ENCODE results near the gene OGFR. TPM values are rescaled to one million over a fixed set of nuclear protein-coding genes. Genes with fewer than 3 reads are reported as not detected.

The OGFR gene
- total RNA-seq, 5 donors from 2014 or later (not counting 1 experiment from before 2014, with no cell fraction given), result 46.5 to 91.1 (median 83.0) TPM

DNA sequence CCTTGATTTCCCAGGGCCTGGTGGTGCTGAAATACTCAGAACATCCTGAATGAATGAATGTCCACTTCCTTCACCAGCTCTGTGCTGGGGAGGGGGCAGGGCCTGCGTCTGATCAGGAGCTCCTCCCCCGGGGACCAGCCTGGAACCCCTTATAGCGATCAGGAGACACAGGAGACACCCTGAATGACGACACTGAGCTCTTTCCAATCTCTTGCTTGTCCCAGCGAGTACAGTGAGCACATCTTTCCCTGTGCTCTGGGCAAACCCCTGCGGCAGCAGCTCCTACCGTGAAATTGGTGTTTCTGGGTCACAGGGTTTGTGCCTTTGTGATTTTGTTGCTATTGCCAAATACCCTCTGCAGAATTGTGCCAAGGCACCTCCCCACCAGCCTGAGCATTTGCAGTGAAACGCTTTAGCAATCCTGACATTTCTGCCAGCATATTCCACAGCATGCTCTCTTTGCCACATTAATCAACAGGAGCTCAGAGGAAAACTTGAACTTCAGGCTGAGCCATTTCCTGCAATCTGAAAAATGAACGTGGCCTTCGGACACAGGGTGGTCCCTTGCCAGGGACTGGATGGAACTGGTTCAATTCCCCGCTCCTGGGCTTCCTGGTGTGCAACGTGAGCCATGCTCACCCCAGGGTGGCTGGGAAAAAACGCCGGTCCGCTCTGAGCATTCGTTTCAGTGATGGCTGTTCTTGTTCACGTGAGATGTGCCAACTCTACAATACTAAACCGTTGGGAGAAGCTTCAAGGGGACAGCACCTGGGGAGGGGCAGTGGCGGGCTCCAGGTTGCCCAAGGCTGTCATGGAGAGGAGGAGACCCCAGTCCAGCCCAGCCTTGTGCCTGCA, 31.4 kb upstream of the OGFR start:
- H3K4me1 Mint-ChIP-seq, result peaks cover 45 to 67% (median 64%) of the 10 kb centered on the region in 3 donors
- CTCF ChIA-PET, result no interaction called here
- no peaks in the 10 kb centered on the region for H3K9me3 Mint-ChIP-seq
- ATAC-seq (replicated peaks in 1 of 4), result no peak
- Histone ChIP-seq H3K9me3 (no peaks in the 10 kb centered on the region), H3K36me3 (ENCODE audit: control insufficient read depth in 2 of 2, extremely low read depth in 1 of 2, insufficient read depth in 1 of 2, low read length in 1 of 2) (no peaks in the 10 kb centered on the region), H3K4me1 (ENCODE audit: control insufficient read depth in 1 of 2, extremely low read depth in 1 of 2, insufficient read depth in 2 of 2, low read length in 2 of 2) (peaks cover 23 to 70% of the 10 kb centered on the region in 2 experiments), H3K4me3 (ENCODE audit: control insufficient read depth in 1 of 2, extremely low read depth in 1 of 2, low read length in 1 of 2) (no peak overlapping the region), H3K27me3 (replicated peaks in 1 of 2; ENCODE audit: control insufficient read depth in 2 of 2, extremely low read depth in 1 of 2, insufficient read depth in 2 of 2, low read length in 1 of 2) (no peaks in the 10 kb centered on the region), H3K27ac (ENCODE audit: low read length) (no peak overlapping the region)
- no peaks in the 10 kb centered on the region for H3K36me3 Mint-ChIP-seq
- H3K4me3 Mint-ChIP-seq, result peak overlapping the region in 1 of 3 donors; percentile 32
- 73% methylated on average over 14 of the region's 19 CpGs for WGBS (ENCODE audit: insufficient coverage)
- no peak for DNase-seq
- H3K27ac Mint-ChIP-seq, result peak overlapping the region; percentile 27 to 34
- POLR2A ChIA-PET, result no interaction called here
- no peaks in the 10 kb centered on the region for H3K27me3 Mint-ChIP-seq

GRCh38 chr20:62773845-62774714, 30.6 kb upstream of the OGFR start:
- POLR2A ChIA-PET, result no interaction called here

GRCh38 chr20:62774762-62775161, 29.9 kb upstream of the OGFR start:
- CTCF ChIA-PET, result no interaction called here
- H3K4me1 ChIP-seq (ENCODE audit: control insufficient read depth in 1 of 2, extremely low read depth in 1 of 2, insufficient read depth in 2 of 2, low read length in 2 of 2), result peaks cover 23 to 67% of the 10 kb centered on the region in 2 experiments
- peak overlapping the region; percentile 94 for H3K27ac ChIP-seq (ENCODE audit: low read length)
- DNase-seq (no peak), ATAC-seq (replicated peaks in 1 of 4) (no peak)
- H3K27me3 Mint-ChIP-seq, result no peaks in the 10 kb centered on the region
- peak overlapping the region; percentile 92 to 93 for H3K27ac Mint-ChIP-seq
- no peaks in the 10 kb centered on the region for H3K27me3 ChIP-seq (replicated peaks in 1 of 2; ENCODE audit: control insufficient read depth in 2 of 2, extremely low read depth in 1 of 2, insufficient read depth in 2 of 2, low read length in 1 of 2)
- H3K4me1 Mint-ChIP-seq, result peaks cover 45 to 60% (median 59%) of the 10 kb centered on the region in 3 donors
- H3K4me3 Mint-ChIP-seq, result peak overlapping the region in 1 of 3 donors; percentile 70
- POLR2A ChIA-PET, result no interaction called here
- H3K36me3 ChIP-seq (ENCODE audit: control insufficient read depth in 2 of 2, extremely low read depth in 1 of 2, insufficient read depth in 1 of 2, low read length in 1 of 2), result no peaks in the 10 kb centered on the region
- no peaks in the 10 kb centered on the region for H3K9me3 ChIP-seq
- H3K9me3 Mint-ChIP-seq, result no peaks in the 10 kb centered on the region
- 64% methylated on average over 6 of the region's 8 CpGs for WGBS (ENCODE audit: insufficient coverage)
- H3K36me3 Mint-ChIP-seq, result no peaks in the 10 kb centered on the region
- no peak overlapping the region for H3K4me3 ChIP-seq (ENCODE audit: control insufficient read depth in 1 of 2, extremely low read depth in 1 of 2, low read length in 1 of 2)

More at GRCh38 chr20:62773845-62774714, 30.6 kb upstream of the OGFR start:
- H3K9me3 ChIP-seq, result no peaks in the 10 kb centered on the region
- H3K27me3 Mint-ChIP-seq, result no peaks in the 10 kb centered on the region
- peaks cover 45 to 63% (median 63%) of the 10 kb centered on the region in 3 donors for H3K4me1 Mint-ChIP-seq
- CTCF ChIA-PET, result interaction anchor here in 1 of 2 donors (0.7 kb wide), 1 partner anchor 18 kb away, joined by 12 read pairs; no protein-coding TSS in a partner anchor
- no peaks in the 10 kb centered on the region for H3K9me3 Mint-ChIP-seq
- H3K36me3 ChIP-seq (ENCODE audit: control insufficient read depth in 2 of 2, extremely low read depth in 1 of 2, insufficient read depth in 1 of 2, low read length in 1 of 2), result no peaks in the 10 kb centered on the region
- peaks cover 23 to 67% of the 10 kb centered on the region in 2 experiments for H3K4me1 ChIP-seq (ENCODE audit: control insufficient read depth in 1 of 2, extremely low read depth in 1 of 2, insufficient read depth in 2 of 2, low read length in 2 of 2)
- DNase-seq, result no peak
- peak overlapping the region; percentile 94 for H3K27ac ChIP-seq (ENCODE audit: low read length)
- H3K4me3 Mint-ChIP-seq, result peak overlapping the region in 1 of 3 donors; percentile 70
- no peaks in the 10 kb centered on the region for H3K27me3 ChIP-seq (replicated peaks in 1 of 2; ENCODE audit: control insufficient read depth in 2 of 2, extremely low read depth in 1 of 2, insufficient read depth in 2 of 2, low read length in 1 of 2)
- peak overlapping the region; percentile 92 to 93 for H3K27ac Mint-ChIP-seq
- no peak overlapping the region for H3K4me3 ChIP-seq (ENCODE audit: control insufficient read depth in 1 of 2, extremely low read depth in 1 of 2, low read length in 1 of 2)
- no peaks in the 10 kb centered on the region for H3K36me3 Mint-ChIP-seq
- no peak for ATAC-seq (replicated peaks in 1 of 4)
- 88% methylated on average over 18 of the region's 29 CpGs for WGBS (ENCODE audit: insufficient coverage)

GRCh38 chr20:62775206-62775605, 29.4 kb upstream of the OGFR start:
- ChIA-PET CTCF (no interaction called here), POLR2A (no interaction called here)
- ATAC-seq (replicated peaks in 1 of 4), result no peak
- no peak overlapping the region for H3K4me3 ChIP-seq (ENCODE audit: control insufficient read depth in 1 of 2, extremely low read depth in 1 of 2, low read length in 1 of 2)
- Mint-ChIP-seq H3K4me1 (peaks cover 45 to 60% (median 59%) of the 10 kb centered on the region in 3 donors), H3K4me3 (peak overlapping the region in 1 of 3 donors; percentile 70), H3K9me3 (no peaks in the 10 kb centered on the region), H3K36me3 (no peaks in the 10 kb centered on the region), H3K27ac (peak overlapping the region; percentile 92 to 93), H3K27me3 (no peaks in the 10 kb centered on the region)
- H3K4me1 ChIP-seq (ENCODE audit: control insufficient read depth in 1 of 2, extremely low read depth in 1 of 2, insufficient read depth in 2 of 2, low read length in 2 of 2), result peaks cover 23 to 67% of the 10 kb centered on the region in 2 experiments
- 100% methylated on average over 3 of the region's 9 CpGs for WGBS (ENCODE audit: insufficient coverage)
- no peaks in the 10 kb centered on the region for H3K36me3 ChIP-seq (ENCODE audit: control insufficient read depth in 2 of 2, extremely low read depth in 1 of 2, insufficient read depth in 1 of 2, low read length in 1 of 2)
- H3K27ac ChIP-seq (ENCODE audit: low read length), result peak overlapping the region; percentile 94
- no peaks in the 10 kb centered on the region for H3K27me3 ChIP-seq (replicated peaks in 1 of 2; ENCODE audit: control insufficient read depth in 2 of 2, extremely low read depth in 1 of 2, insufficient read depth in 2 of 2, low read length in 1 of 2)
- no peak for DNase-seq
- H3K9me3 ChIP-seq, result no peaks in the 10 kb centered on the region

DNA sequence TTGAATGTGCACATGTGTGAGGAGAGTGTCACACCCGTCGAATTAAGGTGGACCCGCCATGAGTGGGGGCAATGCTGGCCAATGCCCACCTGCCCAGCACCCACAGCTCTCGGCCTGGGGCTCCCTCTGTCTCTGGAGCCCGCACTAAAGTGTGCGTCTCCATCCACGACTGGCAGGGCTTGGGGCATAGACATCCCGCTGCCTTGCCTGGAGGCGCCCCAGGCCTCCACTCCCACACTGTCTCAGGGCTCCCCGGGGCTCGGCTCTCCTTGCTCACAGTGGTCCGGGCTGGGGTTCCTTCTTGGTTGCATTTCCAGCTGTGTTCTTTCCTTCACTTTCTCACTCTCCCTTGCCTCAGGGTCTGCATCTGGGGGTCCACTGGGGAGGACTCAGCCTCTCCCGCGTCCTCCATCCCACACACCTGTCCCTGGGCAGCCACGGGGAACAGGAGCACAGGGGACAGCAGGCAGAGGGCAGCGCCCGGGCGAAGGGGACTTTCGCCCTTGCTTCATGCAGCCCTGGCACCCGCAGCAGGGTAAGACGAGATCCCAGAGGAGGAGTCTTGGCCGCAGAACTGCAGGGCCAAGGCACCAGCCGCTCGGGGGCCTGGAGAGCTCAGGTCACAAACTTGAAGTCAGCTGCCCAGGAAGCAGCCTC, 28.5 kb upstream of the OGFR start:
- no peaks in the 10 kb centered on the region for H3K27me3 ChIP-seq (replicated peaks in 1 of 2; ENCODE audit: control insufficient read depth in 2 of 2, extremely low read depth in 1 of 2, insufficient read depth in 2 of 2, low read length in 1 of 2)
- no peaks in the 10 kb centered on the region for H3K27me3 Mint-ChIP-seq
- H3K27ac Mint-ChIP-seq, result peak overlapping the region; percentile 92 to 93
- no peaks in the 10 kb centered on the region for H3K36me3 ChIP-seq (ENCODE audit: control insufficient read depth in 2 of 2, extremely low read depth in 1 of 2, insufficient read depth in 1 of 2, low read length in 1 of 2)
- H3K27ac ChIP-seq (ENCODE audit: low read length), result peak overlapping the region; percentile 94
- H3K9me3 Mint-ChIP-seq, result no peaks in the 10 kb centered on the region
- H3K4me1 Mint-ChIP-seq, result peaks cover 45 to 60% (median 59%) of the 10 kb centered on the region in 3 donors
- 96% methylated on average over 23 of the region's 24 CpGs for WGBS (ENCODE audit: insufficient coverage)
- H3K36me3 Mint-ChIP-seq, result no peaks in the 10 kb centered on the region
- peak overlapping the region in 2 of 3 donors; percentile 28 to 70 for H3K4me3 Mint-ChIP-seq
- ChIA-PET POLR2A (no interaction called here), CTCF (no interaction called here)
- ATAC-seq (replicated peaks in 1 of 4), result no peak
- no peak for DNase-seq
- H3K4me3 ChIP-seq (ENCODE audit: control insufficient read depth in 1 of 2, extremely low read depth in 1 of 2, low read length in 1 of 2), result peak overlapping the region; percentile 35 to 41
- H3K9me3 ChIP-seq, result no peaks in the 10 kb centered on the region
- H3K4me1 ChIP-seq (ENCODE audit: control insufficient read depth in 1 of 2, extremely low read depth in 1 of 2, insufficient read depth in 2 of 2, low read length in 2 of 2), result peaks cover 23 to 64% of the 10 kb centered on the region in 2 experiments

All from T-cell (primary cell).